Endothelial cell of umbilical vein (primary cell): ENCODE data around the gene OCIAD1. TPM values are rescaled to one million over a fixed set of nuclear protein-coding genes. Genes with fewer than 3 reads are reported as not detected.

ENCODE experiments used
- BruUV-seq: library from RNA; stranded (reverse); fragments of 400-500 nt; replicated peaks from 2 replicates; lab custom pipeline; 2021; lab: Mats Ljungman, UMichigan
- CTCF ChIA-PET: fragments of 300-600, 350-600 bp; sonication (Branson Sonifier 250); formaldehyde crosslinking; loops from one replicate; lab custom pipeline; 2021; ENCODE audit warnings: antibody characterized with exemption, inconsistent platforms; lab: Charles Lee
- POLR2A ChIA-PET: fragments of 300-600, 350-600 bp; sonication (Branson Sonifier 250); formaldehyde crosslinking; loops from one replicate; lab custom pipeline; 2021; ENCODE audit warnings: antibody characterized with exemption, inconsistent platforms; lab: Charles Lee
- DNase-seq: peaks from one replicate; pipeline ENCODE4 v3.0.0-alpha.2; 2011; ENCODE audit warnings: low read depth, low spot score
- FAIRE-seq: peaks from 2 replicates; lab custom pipeline; 2011; peaks lifted over from hg19 to GRCh38; lab: Jason Lieb, UNC
- H2AFZ ChIP-seq: 2 replicates; pipeline ENCODE4 v1.6.0; 2012; ENCODE audit warnings: low read depth, low read length, control low read depth, inconsistent platforms
- H3K27ac ChIP-seq: 2 replicates; pipeline ENCODE4 v1.5.1; 2011; ENCODE audit warnings: low read depth, mild to moderate bottlenecking, control low read depth, low read length, moderate library complexity; ENCODE audit not compliant: insufficient read depth
- H3K27me3 ChIP-seq, 2 experiments: 2 replicates each; pipeline versions ENCODE4 v1.6.0 to v1.6.1; 2011; ENCODE audit warnings: low read length in 2 of 2, mixed read lengths in 1 of 2; ENCODE audit not compliant: control insufficient read depth in 2 of 2, insufficient read depth in 2 of 2
- H3K36me3 ChIP-seq, 2 experiments: 2 replicates in 1 of 2; 3 replicates in 1 of 2; pipeline ENCODE4 v1.5.1; 2011; ENCODE audit warnings: low read length in 2 of 2, mild to moderate bottlenecking in 1 of 2, moderate library complexity in 1 of 2; ENCODE audit not compliant: control insufficient read depth in 2 of 2, insufficient read depth in 2 of 2; ENCODE audit errors: extremely low read depth in 1 of 2
- H3K4me1 ChIP-seq: 3 replicates; pipeline ENCODE4 v1.5.1; 2011; ENCODE audit warnings: mild to moderate bottlenecking, low read length; ENCODE audit not compliant: control insufficient read depth, insufficient read depth; ENCODE audit errors: extremely low read depth
- H3K4me2 ChIP-seq: 2 replicates; pipeline ENCODE4 v1.6.1; 2011; ENCODE audit warnings: low read length, control low read depth, mixed read lengths; ENCODE audit not compliant: insufficient read depth
- H3K4me3 ChIP-seq, 3 experiments: fragments of 200-600 bp in 1 of 3; sonication (generic), shearing (Covaris generic) in 1 of 3; replicated peaks in 1 of 3; 2 replicates each; pipeline ENCODE4 v1.5.1; 2011 to 2016; ENCODE audit warnings: control low read depth in 3 of 3, low read length in 3 of 3, mild to moderate bottlenecking in 2 of 3, inconsistent platforms in 1 of 3, low read depth in 1 of 3, moderate library complexity in 1 of 3; ENCODE audit not compliant: insufficient read depth in 1 of 3
- H3K79me2 ChIP-seq: 2 replicates; pipeline ENCODE4 v1.6.0; 2012; ENCODE audit warnings: low read length, inconsistent platforms; ENCODE audit not compliant: control insufficient read depth, insufficient read depth
- H3K9ac ChIP-seq: replicated peaks from 2 replicates; pipeline ENCODE3; 2011; ENCODE audit warnings: low read length, control low read depth; ENCODE audit not compliant: insufficient read depth; ENCODE audit errors: extremely low read depth
- H3K9me1 ChIP-seq: replicated peaks from 3 replicates; pipeline ENCODE4 v1.6.0; 2011; ENCODE audit warnings: mild to moderate bottlenecking, low read length; ENCODE audit not compliant: control insufficient read depth, insufficient read depth; ENCODE audit errors: extremely low read depth
- H3K9me3 ChIP-seq: replicated peaks from 2 replicates; pipeline ENCODE4 v1.5.1; 2012; ENCODE audit warnings: low read length, inconsistent platforms; ENCODE audit not compliant: control insufficient read depth, insufficient read depth
- H4K20me1 ChIP-seq: replicated peaks from 2 replicates; pipeline ENCODE3; 2011; ENCODE audit warnings: mild to moderate bottlenecking, low read length; ENCODE audit not compliant: control insufficient read depth, insufficient read depth; ENCODE audit errors: extremely low read depth
- EZH2 ChIP-seq: IDR thresholded peaks from 2 replicates; pipeline ENCODE4 v1.6.1; 2012; ENCODE audit warnings: borderline replicate concordance, low read depth, mild to moderate bottlenecking, moderate library complexity, low read length, inconsistent platforms; ENCODE audit not compliant: severe bottlenecking
- FOS ChIP-seq: IDR thresholded peaks from 2 replicates; pipeline ENCODE4 v1.6.1; 2011; ENCODE audit warnings: mild to moderate bottlenecking, low read length, moderate library complexity, borderline replicate concordance; ENCODE audit not compliant: insufficient read depth
- GATA2 ChIP-seq: IDR thresholded peaks from 2 replicates; pipeline ENCODE4 v1.7.0; 2011; ENCODE audit warnings: low read depth, mild to moderate bottlenecking, moderate library complexity, mixed read lengths, low read length; ENCODE audit not compliant: insufficient read length, insufficient read depth
- JUN ChIP-seq: IDR thresholded peaks from 2 replicates; pipeline ENCODE4 v1.6.1; 2011; ENCODE audit warnings: borderline replicate concordance, low read depth; ENCODE audit not compliant: insufficient read length, insufficient read depth
- MYC ChIP-seq: IDR thresholded peaks from one replicate; pipeline ENCODE4 v1.6.1; 2011; ENCODE audit warnings: mild to moderate bottlenecking, low read depth, low read length
- POLR2A ChIP-seq: IDR thresholded peaks from 2 replicates; pipeline ENCODE4 v1.6.1; 2012; ENCODE audit warnings: low read depth, mild to moderate bottlenecking, control low read depth, low read length
- POLR2AphosphoS5 ChIP-seq: IDR thresholded peaks from 2 replicates; pipeline ENCODE4 v1.6.1; 2012; ENCODE audit warnings: low read depth, mild to moderate bottlenecking, control low read depth, low read length, moderate library complexity; ENCODE audit not compliant: insufficient read depth
- dilution Hi-C: fragments of 300-500 bp; cut with MboI; formaldehyde crosslinking; loops from one replicate; pipeline ENCODE4 v1.15.0; 2019; ENCODE audit warnings: low sequenced_read_pairs; ENCODE audit not compliant: extremely low pct_ligation_motif_present
- intact Hi-C: fragments of 100-400 bp; cut with micrococcal nuclease; formaldehyde crosslinking; loops from one replicate; pipeline ENCODE4 v1.10.0; 2022
- polyA plus RNA-seq, 4 experiments: library from polyadenylated mRNA; depleted of rRNA in 3 of 4; stranded (reverse) in 3 of 4; unstranded in 1 of 4; fragments of >200 nt; gene quantifications; 2 replicates each; pipeline versions ENCODE4 v1.2.1 to v1.2.3, GENCODE V29; 2011 to 2012; ENCODE audit warnings: missing spikeins in 1 of 4
- total RNA-seq: library from RNA; stranded (reverse); gene quantifications from 2 replicates; pipeline ENCODE4 v1.2.3, GENCODE V29; 2021
- TF ChIP-seq, protein P1 (sequence below): IDR thresholded peaks from 2 replicates; pipeline ENCODE4 v1.6.1; 2011; ENCODE audit not compliant: insufficient read depth, insufficient read length
- TF ChIP-seq, protein P2 (sequence below), 2 donors: IDR thresholded peaks; 1 replicate in 1 of 2; 2 replicates in 1 of 2; pipeline ENCODE4 v1.5.1; 2011; ENCODE audit warnings: low read length in 2 of 2, mild to moderate bottlenecking in 2 of 2, moderate library complexity in 2 of 2, control low read depth in 1 of 2, inconsistent platforms in 1 of 2, low read depth in 1 of 2; ENCODE audit not compliant: insufficient read depth in 1 of 2; ENCODE audit errors: extremely low read depth in 1 of 2

OCIAD1 gene
- total and polyA plus RNA-seq, 2 donors (not counting 3 experiments of a cell fraction or from before 2014, with no cell fraction given), result 81.7 to 101 TPM

DNA sequence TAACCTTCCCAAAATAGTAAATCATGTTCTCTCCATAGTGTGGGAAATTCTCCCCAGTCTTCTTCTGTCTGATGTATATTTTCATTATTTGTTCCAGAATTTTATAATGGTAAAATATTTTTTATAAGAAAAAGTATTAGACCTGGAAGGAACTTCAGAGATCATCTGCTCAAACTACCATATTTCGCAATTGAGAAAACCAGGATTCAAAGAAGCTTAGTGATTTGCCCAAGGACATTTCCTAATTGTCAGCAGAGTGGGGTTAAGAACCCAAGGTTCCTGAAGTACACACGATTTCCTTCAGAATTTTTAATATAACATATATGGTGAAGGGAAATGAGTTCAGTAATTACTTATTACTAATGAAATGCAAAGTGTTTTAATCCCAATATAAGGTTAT lies 24.1 kb downstream of the OCIAD1 start:
- Histone ChIP-seq H3K36me3 (peaks cover 8 to 19% of the 10 kb centered on the region in 2 experiments), H3K9ac (no peak overlapping the region), H2AFZ (no peak overlapping the region), H3K4me2 (no peak overlapping the region), H3K27ac (no peak overlapping the region), H4K20me1 (no peaks in the 10 kb centered on the region), H3K9me1 (no peaks in the 10 kb centered on the region), H3K4me1 (peaks cover 3% of the 10 kb centered on the region), H3K79me2 (no peaks in the 10 kb centered on the region), H3K27me3 (no peaks in the 10 kb centered on the region), H3K9me3 (no peaks in the 10 kb centered on the region), H3K4me3 (no peak overlapping the region)
- intact Hi-C loops (no loop called here), dilution Hi-C loops (no loop called here)
- FAIRE-seq (no peak), DNase-seq (no peak)
- POLR2A ChIA-PET, result no interaction called here
- no peak for TF ChIP-seq EZH2
- TF ChIP-seq, protein P1, sequence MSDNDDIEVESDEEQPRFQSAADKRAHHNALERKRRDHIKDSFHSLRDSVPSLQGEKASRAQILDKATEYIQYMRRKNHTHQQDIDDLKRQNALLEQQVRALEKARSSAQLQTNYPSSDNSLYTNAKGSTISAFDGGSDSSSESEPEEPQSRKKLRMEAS, result no peak
- no peak for TF ChIP-seq MYC
- CTCF ChIA-PET, result no interaction called here
- BruUV-seq, result no TSS peak

DNA sequence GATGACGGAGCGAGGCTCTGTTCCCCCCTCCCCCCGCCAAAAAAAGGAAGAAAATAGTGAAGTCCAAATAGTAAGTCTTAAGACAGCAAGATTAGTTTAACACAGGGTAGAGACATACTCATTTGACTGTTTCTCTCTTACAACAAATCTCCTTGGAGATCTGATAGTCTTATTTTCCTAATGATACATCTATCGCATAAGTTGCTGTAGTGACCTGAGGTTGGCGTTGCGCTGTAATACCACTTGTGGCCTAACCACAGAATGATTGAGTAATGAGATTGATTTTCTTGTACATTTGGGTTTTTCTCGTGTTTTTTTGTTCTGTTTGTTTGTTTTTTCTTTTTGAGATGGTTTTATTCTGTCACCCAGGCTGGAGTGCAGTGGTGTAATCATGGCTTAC lies 27.2 kb downstream of the OCIAD1 start:
- no TSS peak for BruUV-seq
- dilution Hi-C loops, result no loop called here
- CTCF ChIA-PET, result interaction anchor here (0.8 to 1.2 kb wide), 2 partner anchors 121 to 279 kb away, joined by 3 read pairs; no protein-coding TSS in a partner anchor

More for the DNA sequence above, 27.2 kb downstream of the OCIAD1 start:
- Histone ChIP-seq H3K4me3 (no peak overlapping the region), H3K9ac (no peak overlapping the region), H4K20me1 (no peaks in the 10 kb centered on the region), H3K4me1 (peaks cover 3% of the 10 kb centered on the region), H3K27ac (no peak overlapping the region), H3K36me3 (peaks cover 8 to 15% of the 10 kb centered on the region in 2 experiments), H2AFZ (no peak overlapping the region), H3K79me2 (no peaks in the 10 kb centered on the region), H3K9me3 (no peaks in the 10 kb centered on the region), H3K9me1 (no peaks in the 10 kb centered on the region), H3K4me2 (no peak overlapping the region), H3K27me3 (no peaks in the 10 kb centered on the region)
- POLR2A ChIA-PET, result no interaction called here
- DNase-seq, result no peak
- intact Hi-C loops, result no loop called here
- no peak for TF ChIP-seq POLR2A
- TF ChIP-seq GATA2, result no peak
- TF ChIP-seq EZH2, result no peak
- TF ChIP-seq, protein P1, result no peak
- TF ChIP-seq JUN, result no peak
- no peak for TF ChIP-seq FOS
- TF ChIP-seq MYC, result no peak
- TF ChIP-seq, protein P2, sequence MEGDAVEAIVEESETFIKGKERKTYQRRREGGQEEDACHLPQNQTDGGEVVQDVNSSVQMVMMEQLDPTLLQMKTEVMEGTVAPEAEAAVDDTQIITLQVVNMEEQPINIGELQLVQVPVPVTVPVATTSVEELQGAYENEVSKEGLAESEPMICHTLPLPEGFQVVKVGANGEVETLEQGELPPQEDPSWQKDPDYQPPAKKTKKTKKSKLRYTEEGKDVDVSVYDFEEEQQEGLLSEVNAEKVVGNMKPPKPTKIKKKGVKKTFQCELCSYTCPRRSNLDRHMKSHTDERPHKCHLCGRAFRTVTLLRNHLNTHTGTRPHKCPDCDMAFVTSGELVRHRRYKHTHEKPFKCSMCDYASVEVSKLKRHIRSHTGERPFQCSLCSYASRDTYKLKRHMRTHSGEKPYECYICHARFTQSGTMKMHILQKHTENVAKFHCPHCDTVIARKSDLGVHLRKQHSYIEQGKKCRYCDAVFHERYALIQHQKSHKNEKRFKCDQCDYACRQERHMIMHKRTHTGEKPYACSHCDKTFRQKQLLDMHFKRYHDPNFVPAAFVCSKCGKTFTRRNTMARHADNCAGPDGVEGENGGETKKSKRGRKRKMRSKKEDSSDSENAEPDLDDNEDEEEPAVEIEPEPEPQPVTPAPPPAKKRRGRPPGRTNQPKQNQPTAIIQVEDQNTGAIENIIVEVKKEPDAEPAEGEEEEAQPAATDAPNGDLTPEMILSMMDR (IDR thresholded peaks at IDR 0.05; ENCODE audit: extremely low read depth in 1 of 2, insufficient read depth in 1 of 2, low read depth in 1 of 2, low read length in 2 of 2), result no peak
- TF ChIP-seq POLR2AphosphoS5, result no peak
- no peak for FAIRE-seq
